HG03575 (cell line): ENCODE data around the gene DOCK2.
A peak's percentile ranks its signal among the peaks of the same experiment; 100 is the strongest.
"Not testable (repeated sequence)": the region's sequence is repeated elsewhere in the genome, so short reads cannot be mapped to it uniquely, and the experiment has no call there.

Source experiments
- ATAC-seq: cut with Tn5 transposase; IDR thresholded peaks from one replicate; pipeline ENCODE4 v1.9.1; 2021; ENCODE audit not compliant: unreplicated experiment, insufficient number of reproducible peaks, low FRiP score; ENCODE audit errors: extremely low read depth

Gene DOCK2

DNA sequence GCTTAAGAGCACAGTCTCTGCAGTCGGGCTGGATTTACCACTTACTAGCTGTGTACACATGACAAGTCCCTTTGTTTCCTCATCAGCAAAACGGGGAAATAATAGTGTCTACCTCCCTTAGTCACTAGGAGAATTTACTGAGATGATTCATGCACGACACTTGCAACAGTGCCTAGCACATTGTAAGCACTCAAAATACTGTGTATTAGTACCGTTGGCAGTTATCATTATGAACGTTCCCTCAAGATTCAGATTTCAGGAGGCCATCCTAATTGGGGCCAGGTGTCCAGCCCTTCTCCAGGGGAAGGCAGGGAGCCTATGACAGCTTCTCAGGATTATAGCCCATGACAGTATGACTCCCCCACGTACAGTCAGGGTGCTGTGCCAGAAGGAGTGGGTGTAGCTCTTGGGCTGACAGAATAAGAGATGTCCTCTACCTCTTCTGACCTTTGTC is 164.3 kb downstream of the DOCK2 start:
- ATAC-seq = no peak

DNA sequence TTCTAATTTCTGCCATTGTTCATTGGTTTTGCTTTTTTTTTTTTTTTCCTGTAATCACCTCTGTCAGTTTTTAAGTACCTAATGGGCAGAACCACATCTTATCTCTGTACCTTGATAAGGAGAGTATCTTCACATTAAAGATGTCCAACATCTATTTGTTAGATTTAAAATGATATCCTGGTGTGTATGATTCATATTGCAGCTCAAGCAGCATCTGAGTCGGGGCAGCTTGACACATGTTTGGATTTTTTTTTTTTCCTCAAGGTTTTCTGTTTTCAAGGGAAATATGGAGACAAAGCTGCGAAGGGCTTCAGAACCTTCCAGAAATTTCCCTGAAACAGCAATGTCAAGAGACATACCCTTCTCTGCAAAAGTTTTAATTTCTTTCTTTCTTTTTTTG is 164.7 kb downstream of the DOCK2 start:
- ATAC-seq = no peak

DNA sequence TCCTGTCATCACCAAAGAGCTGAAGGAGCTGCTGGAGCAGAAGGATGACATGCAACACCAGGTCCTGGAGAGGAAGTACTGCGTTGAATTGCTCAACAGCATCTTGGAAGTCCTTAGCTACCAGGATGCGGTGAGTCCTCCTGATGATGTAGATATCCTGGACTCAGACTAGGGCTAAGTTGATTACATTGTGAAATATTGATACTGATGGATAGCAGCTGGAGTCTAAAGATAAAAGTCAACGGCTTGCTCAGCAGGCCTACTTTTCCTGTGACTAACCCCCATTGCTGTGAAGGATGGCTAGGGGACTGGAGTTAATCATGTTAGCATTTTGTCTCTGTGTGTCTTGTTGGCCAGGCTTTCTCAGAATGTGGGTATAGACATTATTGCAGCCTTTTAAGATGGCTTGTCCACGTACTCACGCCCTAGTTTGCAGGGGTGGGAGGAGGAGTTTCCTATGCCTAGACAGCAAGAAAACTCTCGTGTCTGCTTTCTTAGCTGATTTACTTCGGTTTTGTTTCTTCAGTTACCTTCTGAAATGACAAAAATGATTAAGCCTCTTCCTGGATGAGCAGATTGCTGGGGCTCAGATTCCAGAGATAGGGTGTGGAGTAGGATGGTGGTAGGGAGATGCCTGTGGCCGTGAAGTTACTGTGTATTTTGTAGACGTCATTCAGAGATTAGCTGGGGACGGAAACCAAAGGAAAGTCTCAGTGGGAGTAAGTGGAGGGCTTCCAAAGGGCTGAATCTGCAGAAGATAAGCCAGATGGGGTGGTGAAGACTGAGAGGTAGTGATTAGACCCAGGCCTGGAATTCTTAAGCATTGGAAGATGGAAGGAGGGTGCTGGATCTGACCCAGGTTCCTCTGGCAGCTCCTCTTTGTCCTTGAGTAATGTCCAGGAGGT is 166.3 kb downstream of the DOCK2 start:
- no peak for ATAC-seq

DNA sequence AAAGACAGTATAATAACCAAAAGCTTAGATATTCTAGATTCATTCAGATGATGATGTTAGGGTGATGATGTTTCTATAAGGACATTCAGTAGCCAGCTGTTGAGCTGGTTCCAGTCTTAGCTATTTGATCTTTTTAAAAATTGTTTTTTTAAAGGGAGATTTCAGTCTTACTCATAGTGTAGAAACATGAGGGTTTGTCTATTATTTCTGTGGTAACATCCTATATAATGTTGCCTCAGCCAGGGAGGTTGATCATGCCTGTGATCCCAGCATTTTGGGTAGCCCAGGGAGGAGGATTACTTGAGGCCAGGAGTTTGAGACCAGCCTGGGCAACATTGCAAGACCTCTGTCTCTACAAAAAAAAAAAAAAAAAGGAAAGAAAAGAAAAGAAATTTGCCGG is 167.8 kb downstream of the DOCK2 start:
- ATAC-seq = no peak

DNA sequence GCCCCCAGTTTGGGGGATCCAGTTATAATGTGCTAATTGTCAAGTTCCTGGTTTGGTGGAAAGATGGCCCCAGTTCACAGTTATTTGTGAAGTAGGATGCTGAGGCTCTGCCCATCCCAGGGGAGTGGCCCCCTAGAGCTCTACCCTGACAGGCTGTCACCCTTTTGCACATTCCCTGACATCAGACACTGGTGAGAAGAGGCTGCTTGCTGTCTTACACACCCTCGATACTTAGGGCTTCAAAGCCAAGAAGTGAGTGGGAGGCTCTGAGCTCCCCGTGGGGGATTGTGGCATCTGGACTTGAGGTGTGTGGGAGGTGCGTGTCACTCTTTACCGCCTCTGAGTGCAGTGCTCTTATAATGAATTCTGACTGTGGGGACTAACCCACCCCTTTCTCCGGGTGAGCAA is 168.5 kb downstream of the DOCK2 start:
- ATAC-seq = peak; percentile 85

DNA sequence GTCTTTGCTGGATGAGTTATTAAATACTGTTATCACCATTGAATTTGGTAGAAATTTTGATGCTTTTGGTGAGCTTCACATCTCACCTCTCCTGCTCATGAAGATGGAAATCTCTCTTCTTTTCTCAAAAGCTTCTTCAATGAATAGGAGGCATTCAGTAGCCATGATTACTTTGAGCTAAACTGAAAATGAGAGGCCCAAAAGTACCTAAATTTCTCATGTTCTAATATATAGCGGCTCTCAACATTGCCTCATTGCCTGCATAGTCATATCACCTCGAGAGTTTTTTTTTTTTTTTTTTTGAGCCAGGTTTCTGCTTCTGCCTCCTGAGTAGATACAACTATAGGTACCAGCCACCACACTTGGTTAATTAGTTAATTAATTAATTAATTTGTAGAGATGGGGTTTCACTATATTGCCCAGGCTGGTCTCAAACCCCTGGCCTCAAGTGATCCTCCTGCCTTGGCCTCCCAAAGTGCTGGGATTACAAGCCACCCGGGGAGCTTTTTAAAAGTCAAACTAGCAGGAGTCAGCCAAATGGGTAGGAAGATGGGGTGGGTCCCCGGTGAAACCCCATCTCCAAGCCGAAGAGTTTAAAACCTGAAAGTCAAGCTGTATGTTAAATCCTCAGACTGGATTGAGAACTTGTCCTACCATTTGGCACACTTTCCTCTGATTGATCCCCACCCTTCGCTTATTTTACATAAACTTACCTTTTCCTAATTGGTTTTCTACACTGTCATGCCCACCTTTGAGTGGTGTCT is 169.0 kb downstream of the DOCK2 start:
- ATAC-seq = peak; percentile 28

DNA sequence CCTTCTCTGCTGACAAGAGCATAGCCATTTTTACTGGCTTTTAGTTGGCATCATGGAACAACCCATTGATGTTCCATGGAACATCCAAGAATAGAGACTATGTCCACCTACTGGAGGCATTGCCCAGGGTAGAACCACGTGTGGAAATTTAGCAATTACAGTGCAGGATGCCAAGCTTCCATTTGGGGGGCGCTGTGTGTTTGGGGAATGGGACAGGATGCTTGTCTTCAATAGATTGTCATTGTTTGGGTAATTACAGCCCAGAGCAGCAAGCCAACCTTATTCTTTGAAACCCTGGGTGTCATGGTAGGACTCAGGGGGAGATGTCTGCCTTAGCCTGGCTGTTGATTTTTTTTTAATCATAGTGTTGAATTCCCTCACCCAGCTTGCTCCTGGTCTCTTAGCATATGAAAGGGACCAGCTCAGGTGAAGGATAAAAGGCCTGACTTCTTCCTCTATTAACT is 171.1 kb downstream of the DOCK2 start:
- ATAC-seq = no peak

DNA sequence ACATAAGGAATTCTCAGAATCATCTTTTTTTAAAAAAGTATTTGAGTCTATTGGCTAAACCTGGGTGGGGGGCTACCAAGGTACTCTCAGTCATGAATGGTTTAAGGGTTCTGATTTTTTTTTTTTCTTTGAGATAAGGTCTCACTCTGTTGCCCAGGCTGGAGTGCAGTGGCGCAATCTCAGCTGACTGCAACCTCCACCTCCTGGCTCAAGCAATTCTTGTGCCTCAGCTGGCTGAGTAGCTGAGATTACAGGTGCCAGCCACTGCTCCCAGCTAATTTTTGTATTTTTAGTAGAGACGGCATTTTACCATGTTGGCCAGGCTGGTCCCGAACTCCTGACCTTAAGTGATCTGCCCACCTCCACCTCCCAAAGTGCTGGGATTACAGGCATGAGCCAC is 171.8 kb downstream of the DOCK2 start:
- ATAC-seq = not testable (repeated sequence)

DNA sequence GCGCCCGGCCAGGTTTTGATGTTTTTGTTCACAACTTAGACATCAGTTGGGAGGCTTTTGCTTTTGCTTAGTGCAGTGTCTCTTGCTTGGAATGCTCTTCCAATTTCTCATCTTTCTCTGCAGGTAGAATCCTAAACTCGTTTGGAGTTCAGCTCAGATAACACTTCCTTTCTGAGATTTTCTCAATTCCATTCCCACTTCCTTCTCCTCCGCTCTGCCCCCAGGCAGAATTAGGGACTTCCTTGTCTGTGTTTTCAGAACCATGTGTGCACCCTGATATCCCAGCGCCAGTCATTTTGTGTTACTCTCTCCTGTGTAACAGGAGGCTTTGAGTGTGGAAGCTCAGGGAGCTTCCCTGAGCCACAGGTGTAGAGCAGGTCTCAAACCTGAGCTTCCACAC is 172.2 kb downstream of the DOCK2 start:
- ATAC-seq = no peak

DNA sequence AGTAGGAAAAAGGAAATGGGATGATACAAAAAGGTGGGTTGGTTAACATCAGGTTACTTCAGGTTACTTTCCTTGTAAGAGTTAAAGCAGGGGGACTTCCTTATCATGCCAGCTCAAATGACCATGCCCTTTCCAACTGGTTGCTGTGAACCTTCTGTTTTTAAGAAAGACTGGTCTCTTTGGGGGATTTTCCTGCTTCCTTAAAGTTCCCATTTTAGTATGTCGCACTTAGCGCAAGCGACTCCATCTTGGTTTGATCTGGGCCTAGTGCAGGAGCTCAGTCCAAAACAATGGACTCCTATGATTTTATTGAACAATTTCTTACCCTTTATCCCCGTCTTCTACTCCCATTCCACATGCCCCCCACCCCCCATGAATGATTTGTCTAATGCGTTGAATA is 173.4 kb downstream of the DOCK2 start:
- no peak for ATAC-seq

DNA sequence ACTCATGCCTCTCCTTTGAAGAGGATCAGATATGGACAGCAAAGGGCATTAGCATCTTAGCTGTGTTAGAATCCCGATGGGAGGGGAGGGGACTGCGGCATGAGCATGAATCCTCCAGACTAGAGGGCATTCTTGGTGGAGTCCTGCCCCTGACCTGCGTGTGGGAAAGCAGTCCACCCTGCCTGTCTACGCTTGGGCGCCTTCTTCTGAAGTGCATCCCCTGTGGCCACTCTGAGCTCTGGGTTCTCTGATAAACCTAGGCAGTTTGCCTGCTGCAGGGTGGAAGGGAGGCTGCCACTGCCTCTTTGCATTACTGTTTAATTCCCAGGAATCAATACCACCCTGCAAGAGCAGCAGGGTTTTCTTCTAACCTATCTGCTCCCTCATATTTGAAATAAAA is 173.9 kb downstream of the DOCK2 start:
- no peak for ATAC-seq

DNA sequence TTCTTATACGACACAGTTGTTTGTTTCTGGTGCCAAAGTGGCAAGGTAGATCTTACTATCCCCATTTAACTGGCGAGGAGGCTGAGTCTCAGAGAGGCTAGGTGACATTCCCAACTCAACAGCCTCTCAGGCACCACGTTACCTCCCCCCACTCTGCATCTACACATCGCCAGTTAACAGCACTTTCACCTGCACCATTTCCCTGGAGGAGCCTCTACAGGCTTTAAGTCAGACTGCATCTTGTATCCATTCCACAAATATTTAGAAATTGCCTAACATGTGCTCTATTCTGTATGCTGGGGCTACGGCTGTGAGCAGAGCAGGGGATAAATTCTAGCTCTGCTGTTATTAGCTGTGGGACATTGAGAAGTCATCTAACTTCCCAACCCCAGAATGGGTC is 174.6 kb downstream of the DOCK2 start:
- no peak for ATAC-seq

DNA sequence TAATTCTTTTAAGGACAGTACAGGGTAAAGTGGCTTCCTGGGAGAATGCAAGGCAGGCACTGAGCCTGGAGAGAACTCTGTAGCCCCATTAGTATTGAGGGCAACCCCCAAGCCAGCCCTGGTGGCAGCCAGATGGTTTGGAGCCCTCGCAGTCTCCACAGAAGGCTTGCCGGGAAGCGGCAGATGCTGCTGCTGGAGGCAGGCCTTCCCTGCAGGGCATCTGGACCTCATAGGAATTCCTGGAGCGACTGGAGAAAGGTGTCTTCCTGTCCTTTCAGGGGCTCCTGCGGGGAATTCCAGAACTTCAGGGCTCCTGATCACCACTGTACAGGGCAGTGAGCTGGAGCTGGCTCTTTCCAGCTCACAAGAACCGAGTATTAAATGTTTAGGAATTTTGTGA is 175.7 kb downstream of the DOCK2 start:
- no peak for ATAC-seq

DNA sequence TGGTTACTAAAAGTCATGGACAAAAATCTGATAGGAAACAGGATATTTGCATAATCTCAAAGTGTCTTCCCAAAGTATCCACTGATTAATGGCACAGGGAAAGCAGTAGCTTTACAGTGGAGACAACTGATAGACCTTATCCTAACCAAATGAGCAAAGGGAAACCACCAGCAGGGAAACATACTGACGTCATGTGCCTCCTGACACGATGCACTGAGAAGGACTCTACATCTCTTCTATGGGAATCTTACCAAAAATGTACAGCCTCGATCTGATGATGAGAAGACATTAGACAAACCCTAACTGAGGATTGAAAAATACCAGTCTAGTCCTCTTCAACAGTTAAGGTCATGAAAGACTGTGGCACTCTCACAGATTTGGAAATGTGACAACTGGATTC is 177.0 kb downstream of the DOCK2 start:
- ATAC-seq = no peak

DNA sequence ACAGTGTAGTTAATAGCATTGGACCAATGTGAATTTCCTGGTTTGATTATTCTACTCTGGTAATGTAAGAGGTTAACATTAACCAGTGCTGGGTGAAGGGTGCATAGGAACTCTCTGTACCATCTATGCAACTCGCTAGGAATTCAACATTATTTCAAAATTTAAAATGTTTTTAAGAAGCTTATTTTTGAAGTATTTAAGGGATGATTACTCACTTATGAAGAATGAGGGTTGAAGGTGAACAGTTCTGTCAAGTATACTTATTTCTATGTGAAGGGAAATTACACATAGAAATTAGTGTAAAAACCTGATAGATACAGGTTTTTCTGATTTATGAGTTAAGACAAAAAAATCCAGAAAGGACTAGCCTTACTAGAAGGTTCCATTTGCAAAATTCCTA is 177.4 kb downstream of the DOCK2 start:
- ATAC-seq = no peak

DNA sequence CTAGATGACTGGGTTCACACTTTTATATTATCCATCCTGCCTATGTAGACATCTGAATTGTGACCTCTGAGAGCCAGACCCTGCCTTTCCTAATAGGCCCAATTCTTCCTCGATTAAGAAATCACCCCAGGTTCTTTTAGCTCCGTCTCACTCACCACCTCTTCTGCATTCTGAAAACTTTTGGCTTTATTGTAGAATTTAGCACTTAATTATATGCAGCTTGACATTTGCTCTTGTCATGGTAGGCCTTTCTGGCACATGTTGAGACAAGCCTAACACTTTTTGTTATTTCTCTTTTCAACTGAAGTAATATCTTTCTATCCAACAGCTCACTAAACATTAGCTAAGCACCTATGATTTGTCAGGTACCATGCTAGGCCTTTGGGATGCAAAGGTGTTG is 180.0 kb downstream of the DOCK2 start:
- no peak for ATAC-seq

DNA sequence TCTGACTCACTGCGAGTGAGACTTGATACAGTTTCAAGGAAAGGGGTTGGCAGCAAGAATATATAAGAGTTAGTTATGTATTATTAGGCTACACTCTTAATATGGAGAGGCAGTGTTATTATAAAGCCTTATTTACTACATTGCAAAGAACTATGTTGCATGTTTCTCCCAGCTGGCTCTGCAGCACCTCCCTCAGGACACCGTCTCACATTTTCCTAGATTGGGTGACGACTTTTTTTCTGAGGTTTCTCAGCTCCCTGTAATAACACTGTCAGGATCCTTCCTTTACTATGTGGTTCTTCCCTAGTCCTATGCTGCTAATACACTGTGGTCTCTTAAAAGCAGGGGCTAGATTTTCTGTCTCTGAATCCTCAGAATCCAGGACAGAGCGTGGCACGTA is 189.5 kb downstream of the DOCK2 start:
- ATAC-seq = no peak

DNA sequence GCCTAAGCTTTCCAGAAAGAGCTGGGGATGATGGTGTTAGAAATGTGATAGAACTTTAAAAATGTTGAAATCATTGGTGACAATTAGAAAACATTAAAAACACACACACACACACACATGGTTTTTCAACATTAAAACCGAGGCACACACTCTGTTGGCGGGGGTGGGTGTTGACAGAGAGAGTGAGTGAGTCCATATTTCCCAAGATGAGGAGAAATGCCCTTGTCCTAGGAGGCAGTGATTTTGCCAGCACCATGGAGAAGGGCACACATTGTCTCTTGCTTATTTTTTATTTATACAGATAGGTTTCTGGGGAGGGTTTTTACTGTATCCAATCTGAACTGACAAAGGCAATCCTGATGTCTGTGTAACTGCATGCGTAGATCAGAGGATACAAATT is 190.7 kb downstream of the DOCK2 start:
- no peak for ATAC-seq

DNA sequence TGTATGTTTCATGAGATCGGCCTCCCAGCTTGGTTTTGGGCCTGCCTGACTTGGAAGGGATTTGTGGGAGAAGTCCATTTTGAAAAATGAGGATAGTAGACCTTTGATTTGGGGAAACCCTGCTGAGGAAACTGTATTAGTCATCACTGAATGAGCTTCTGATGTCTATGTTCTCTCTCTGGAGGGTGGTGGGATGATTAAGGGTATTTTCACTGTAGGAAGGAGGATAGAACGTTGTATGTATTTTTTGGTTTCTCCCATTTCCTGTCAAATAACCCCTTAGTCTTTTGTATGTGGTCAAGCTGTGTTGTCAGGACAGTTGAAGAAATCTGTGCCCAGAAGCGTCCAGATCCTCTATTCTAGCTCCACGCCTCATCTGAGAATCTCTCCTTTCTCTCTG is 191.3 kb downstream of the DOCK2 start:
- peak; percentile 47 for ATAC-seq

DNA sequence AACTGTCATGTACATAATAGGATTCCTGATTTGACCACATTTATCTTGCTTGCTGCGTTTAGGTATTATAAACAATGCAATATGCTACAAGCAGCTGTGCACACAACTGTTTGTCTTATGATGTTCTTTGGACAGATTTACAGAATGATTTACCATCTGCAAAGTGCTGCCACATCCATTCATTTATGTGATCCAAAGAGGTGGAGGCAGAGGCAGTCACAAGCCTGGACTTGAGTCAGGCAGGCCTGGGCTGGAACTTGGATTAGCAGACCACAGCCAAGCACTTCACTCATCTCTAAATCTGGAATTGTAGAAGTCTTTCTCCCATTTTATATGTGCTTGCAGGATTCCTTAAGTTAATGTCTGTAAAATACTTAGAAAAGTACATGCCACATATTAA is 194.3 kb downstream of the DOCK2 start:
- ATAC-seq = no peak
